H9 (cell line): ENCODE results near the gene TMBIM1. TPM values are rescaled to one million over a fixed set of nuclear protein-coding genes. Genes with fewer than 3 reads are reported as not detected.

Experiments
- DNase-seq: peaks from one replicate; pipeline ENCODE4 v3.0.0-alpha.2; 2017
- H2AFZ ChIP-seq: one replicate; pipeline ENCODE4 v1.6.1; 2013; ENCODE audit warnings: mild to moderate bottlenecking, low read length, control low read depth, moderate library complexity
- H2AK5ac ChIP-seq: 2 replicates; pipeline ENCODE4 v1.6.1; 2013; ENCODE audit warnings: low read length, control low read depth, mixed read lengths; ENCODE audit not compliant: insufficient read length
- H2BK120ac ChIP-seq: one replicate; pipeline ENCODE4 v1.6.1; 2013; ENCODE audit warnings: low read depth, mild to moderate bottlenecking, low read length, control low read depth, inconsistent platforms; ENCODE audit not compliant: poor library complexity, severe bottlenecking
- H2BK12ac ChIP-seq: 2 replicates; pipeline ENCODE4 v1.6.1; 2013; ENCODE audit warnings: low read length, control low read depth, mixed read lengths, low read depth; ENCODE audit not compliant: insufficient read length
- H2BK15ac ChIP-seq: 2 replicates; pipeline ENCODE4 v1.6.1; 2013; ENCODE audit warnings: low read depth, low read length, control low read depth
- H2BK20ac ChIP-seq: one replicate; pipeline ENCODE4 v1.6.1; 2013; ENCODE audit warnings: low read depth, mild to moderate bottlenecking, low read length, control low read depth, inconsistent platforms; ENCODE audit not compliant: poor library complexity, severe bottlenecking
- H2BK5ac ChIP-seq: 2 replicates; pipeline ENCODE4 v1.6.1; 2013; ENCODE audit warnings: low read length, control low read depth, mixed read lengths; ENCODE audit not compliant: insufficient read length
- H3K14ac ChIP-seq: 2 replicates; pipeline ENCODE4 v1.6.1; 2013; ENCODE audit warnings: low read length, control low read depth; ENCODE audit not compliant: insufficient read depth
- H3K18ac ChIP-seq: 2 replicates; pipeline ENCODE4 v1.6.1; 2013; ENCODE audit warnings: low read depth, mild to moderate bottlenecking, mixed read lengths, low read length, control low read depth; ENCODE audit not compliant: insufficient read length
- H3K23ac ChIP-seq: 2 replicates; pipeline ENCODE4 v1.6.1; 2013; ENCODE audit warnings: low read length, control low read depth, mixed read lengths, low read depth; ENCODE audit not compliant: insufficient read length
- H3K23me2 ChIP-seq: 2 replicates; pipeline ENCODE4 v1.6.1; 2013; ENCODE audit warnings: low read depth, mild to moderate bottlenecking, mixed read lengths, low read length, control low read depth; ENCODE audit not compliant: insufficient read length, poor library complexity, severe bottlenecking
- H3K27ac ChIP-seq: 2 replicates; pipeline ENCODE4 v1.5.1; 2013; ENCODE audit warnings: low read length, control low read depth, mixed read lengths, low read depth; ENCODE audit not compliant: insufficient read length
- H3K27me3 ChIP-seq: 2 replicates; pipeline ENCODE4 v1.6.1; 2013; ENCODE audit warnings: low read length, control low read depth, inconsistent platforms; ENCODE audit not compliant: insufficient read depth
- H3K4ac ChIP-seq: 2 replicates; pipeline ENCODE4 v1.6.1; 2013; ENCODE audit warnings: low read depth, mild to moderate bottlenecking, control low read depth, inconsistent platforms, low read length, moderate library complexity
- H3K4me1 ChIP-seq: 2 replicates; pipeline ENCODE4 v1.6.1; 2013; ENCODE audit warnings: low read length, control low read depth, inconsistent platforms; ENCODE audit not compliant: insufficient read depth
- H3K4me2 ChIP-seq: 2 replicates; pipeline ENCODE4 v1.6.1; 2013; ENCODE audit warnings: low read length, control low read depth, mixed read lengths; ENCODE audit not compliant: insufficient read length, insufficient read depth
- H3K56ac ChIP-seq: 2 replicates; pipeline ENCODE4 v1.6.1; 2013; ENCODE audit warnings: low read depth, mild to moderate bottlenecking, mixed read lengths, low read length, control low read depth; ENCODE audit not compliant: insufficient read length
- H3K79me1 ChIP-seq: 2 replicates; pipeline ENCODE4 v1.6.1; 2013; ENCODE audit warnings: low read depth, mild to moderate bottlenecking, moderate library complexity, low read length, control low read depth, inconsistent platforms; ENCODE audit not compliant: insufficient read depth, poor library complexity, severe bottlenecking
- H3K79me2 ChIP-seq: 2 replicates; pipeline ENCODE4 v1.6.1; 2013; ENCODE audit warnings: low read length, control low read depth, inconsistent platforms; ENCODE audit not compliant: insufficient read depth
- H3K9ac ChIP-seq: 2 replicates; pipeline ENCODE4 v1.6.1; 2013; ENCODE audit warnings: low read length, control low read depth, mixed read lengths; ENCODE audit not compliant: insufficient read length; ENCODE audit errors: extremely low read depth
- H3K9me3 ChIP-seq: one replicate; pipeline ENCODE4 v1.6.1; 2013; ENCODE audit warnings: low read depth, low read length, inconsistent platforms; ENCODE audit not compliant: control insufficient read depth
- H3T11ph ChIP-seq: one replicate; pipeline ENCODE4 v1.6.1; 2013; ENCODE audit warnings: mild to moderate bottlenecking, low read length, control low read depth, inconsistent platforms
- H4K20me1 ChIP-seq: one replicate; pipeline ENCODE4 v1.6.1; 2013; ENCODE audit not compliant: control insufficient read depth, insufficient read length, insufficient read depth
- H4K5ac ChIP-seq: 2 replicates; pipeline ENCODE4 v1.6.1; 2013; ENCODE audit warnings: low read depth, mild to moderate bottlenecking, mixed read lengths, low read length, control low read depth; ENCODE audit not compliant: insufficient read length
- H4K8ac ChIP-seq: replicated peaks from 2 replicates; pipeline ENCODE4 v1.6.1; 2013; ENCODE audit warnings: low read length, control low read depth, mixed read lengths, low read depth; ENCODE audit not compliant: insufficient read length
- H4K91ac ChIP-seq: 2 replicates; pipeline ENCODE4 v1.6.1; 2013; ENCODE audit warnings: low read depth, mild to moderate bottlenecking, moderate library complexity, mixed read lengths, low read length, control low read depth; ENCODE audit not compliant: insufficient read length
- H3K27ac Mint-ChIP-seq, 3 experiments: 2 replicates in 2 of 3; 3 replicates in 1 of 3; pipeline ENCODE4 v1.8.0; 2020 to 2021; ENCODE audit warnings: mixed read lengths in 3 of 3, mild to moderate bottlenecking in 1 of 3, moderate library complexity in 1 of 3
- H3K27me3 Mint-ChIP-seq: 2 replicates; pipeline ENCODE4 v1.8.0; 2021; ENCODE audit warnings: low read depth, mild to moderate bottlenecking, moderate library complexity, mixed read lengths
- H3K36me3 Mint-ChIP-seq, 3 experiments: 2 replicates in 2 of 3; 3 replicates in 1 of 3; pipeline ENCODE4 v1.8.0; 2020 to 2021; ENCODE audit warnings: low read depth in 3 of 3, mixed read lengths in 3 of 3; ENCODE audit not compliant: insufficient read depth in 1 of 3
- H3K4me1 Mint-ChIP-seq, 2 experiments: 2 replicates each; pipeline ENCODE4 v1.8.0; 2020; ENCODE audit warnings: mixed read lengths in 2 of 2
- H3K4me3 Mint-ChIP-seq, 2 experiments: 2 replicates in 1 of 2; 3 replicates in 1 of 2; pipeline ENCODE4 v1.8.0; 2020 to 2021; ENCODE audit warnings: mild to moderate bottlenecking in 2 of 2, mixed read lengths in 2 of 2, moderate library complexity in 1 of 2
- H3K9me3 Mint-ChIP-seq, 2 experiments: 2 replicates in 1 of 2; 3 replicates in 1 of 2; pipeline ENCODE4 v1.8.0; 2020; ENCODE audit warnings: mild to moderate bottlenecking in 2 of 2, mixed read lengths in 2 of 2, moderate library complexity in 1 of 2
- CTCF ChIP-seq: fragments of 200-600 bp; sonication (generic); conservative IDR thresholded peaks from 3 replicates; pipeline ENCODE4 v1.8.0; 2021; ENCODE audit warnings: antibody characterized with exemption, mild to moderate bottlenecking
- WGBS: extraction: QIAGEN DNeasy Blood & Tissue Kit; methylation state at CpG from one replicate; pipeline ENCODE4 v1.1.7; 2013; ENCODE audit warnings: missing lambda C conversion rate, low lambda C conversion rate, mixed read lengths; ENCODE audit not compliant: insufficient read length; ENCODE audit errors: extremely low coverage; 5-methylcytosine and 5-hydroxymethylcytosine counted together
- total RNA-seq: library from RNA; stranded (reverse); gene quantifications from 2 replicates; pipeline ENCODE4 v1.2.1, GENCODE V29; 2021

TMBIM1 gene
- total RNA-seq, 1 experiment from 2014 or later, result 17.4 TPM

GRCh38 chr2:218341381-218341780 is 49.1 kb upstream of the TMBIM1 start:
- Mint-ChIP-seq H3K27me3 (no peaks in the 10 kb centered on the region), H3K4me3 (no peak overlapping the region), H3K36me3 (peaks cover 0 to 6% (median 0%) of the 10 kb centered on the region in 3 experiments; a peak in 2 of 7 replicates), H3K4me1 (peaks cover 3 to 7% of the 10 kb centered on the region in 2 experiments), H3K9me3 (no peaks in the 10 kb centered on the region), H3K27ac (no peak overlapping the region)
- peak overlapping the region; percentile 19 for H4K91ac ChIP-seq
- H4K5ac ChIP-seq, result no peak overlapping the region
- H3K9me3 ChIP-seq, result no peaks in the 10 kb centered on the region
- no peaks in the 10 kb centered on the region for H3K27me3 ChIP-seq
- no peak overlapping the region for H2BK20ac ChIP-seq
- H2BK12ac ChIP-seq, result no peak overlapping the region
- H3K79me1 ChIP-seq, result no peaks in the 10 kb centered on the region
- no peak overlapping the region for H2AK5ac ChIP-seq
- H3K56ac ChIP-seq, result no peak overlapping the region
- no peak overlapping the region for H3K4me2 ChIP-seq
- H2BK5ac ChIP-seq, result no peak overlapping the region
- H3T11ph ChIP-seq, result no peak overlapping the region
- no peaks in the 10 kb centered on the region for H4K20me1 ChIP-seq
- H3K9ac ChIP-seq, result no peak overlapping the region
- TF ChIP-seq CTCF, result no peak
- no peak for DNase-seq
- no peak overlapping the region for H3K27ac ChIP-seq
- H3K23ac ChIP-seq, result no peak overlapping the region
- H3K23me2 ChIP-seq, result no peaks in the 10 kb centered on the region
- no peak overlapping the region for H2AFZ ChIP-seq
- no peak overlapping the region for H3K14ac ChIP-seq
- H3K79me2 ChIP-seq, result no peaks in the 10 kb centered on the region
- H3K4me1 ChIP-seq, result no peaks in the 10 kb centered on the region; the same call in 1 of the 2 replicates
- no peak overlapping the region for H3K4ac ChIP-seq
- H2BK15ac ChIP-seq, result no peak overlapping the region
- H4K8ac ChIP-seq, result no peak overlapping the region
- no CpG with 5 or more reads among the region's 8 CpGs for WGBS
- no peak overlapping the region for H2BK120ac ChIP-seq
- no peak overlapping the region for H3K18ac ChIP-seq
